Stimulated activated CD8-positive, alpha-beta memory T cell treated with anti-CD3 and anti-CD28 coated beads, Interleukin-7, amount 100 ng/mL, for 1 hour (primary cell): ENCODE data around the gene OGDHL.
"Not testable (repeated sequence)": the region's sequence is repeated elsewhere in the genome, so short reads cannot be mapped to it uniquely, and the experiment has no call there.

Experiments used
- DNase-seq, 2 donors: peaks; one replicate each; pipeline ENCODE4 v3.0.0-alpha.2; 2020; ENCODE audit warnings: low read depth in 2 of 2

OGDHL gene

GRCh38 chr10:49739426-49739825 is 22.7 kb downstream of the OGDHL start:
- DNase-seq, result no peak

GRCh38 chr10:49738616-49739360 is 23.3 kb downstream of the OGDHL start:
- DNase-seq, result no peak

GRCh38 chr10:49737474-49738201 is 24.5 kb downstream of the OGDHL start:
- no peak for DNase-seq

GRCh38 chr10:49736564-49737113 is 25.5 kb downstream of the OGDHL start:
- no peak for DNase-seq

GRCh38 chr10:49735848-49736563 is 26.1 kb downstream of the OGDHL start:
- no peak for DNase-seq

- DNase-seq, result no peak
Observed at GRCh38 chr10:49735161-49735560, 27.0 kb downstream of the OGDHL start.

GRCh38 chr10:49734676-49735075 is 27.4 kb downstream of the OGDHL start:
- DNase-seq, result no peak

- DNase-seq, result no peak
Observed at GRCh38 chr10:49733866-49734265, 28.3 kb downstream of the OGDHL start.

GRCh38 chr10:49726593-49726992 is 35.5 kb downstream of the OGDHL start:
- DNase-seq, result no peak

- not testable (repeated sequence) for DNase-seq
Observed at GRCh38 chr10:49715157-49715556, 47.0 kb downstream of the OGDHL start.

GRCh38 chr10:49713266-49713665 is 48.9 kb downstream of the OGDHL start:
- DNase-seq, result no peak

GRCh38 chr10:49711481-49711880 is 50.6 kb downstream of the OGDHL start:
- DNase-seq, result no peak

- no peak for DNase-seq
Observed at GRCh38 chr10:49710966-49711365, 51.2 kb downstream of the OGDHL start.

GRCh38 chr10:49709934-49710333 is 52.2 kb downstream of the OGDHL start:
- no peak for DNase-seq

- DNase-seq, result no peak
Observed at GRCh38 chr10:49707585-49707984, 54.5 kb downstream of the OGDHL start.

GRCh38 chr10:49700997-49701396 is 61.1 kb downstream of the OGDHL start:
- no peak for DNase-seq

GRCh38 chr10:49700211-49700610 is 61.9 kb downstream of the OGDHL start:
- DNase-seq, result no peak

GRCh38 chr10:49698679-49699078 is 63.4 kb downstream of the OGDHL start:
- DNase-seq, result no peak

- no peak for DNase-seq
Observed at GRCh38 chr10:49696311-49696710, 65.8 kb downstream of the OGDHL start.

GRCh38 chr10:49694466-49694865 is 67.7 kb downstream of the OGDHL start:
- DNase-seq, result no peak

GRCh38 chr10:49691588-49691987 is 70.5 kb downstream of the OGDHL start:
- no peak for DNase-seq

- no peak for DNase-seq
Observed at GRCh38 chr10:49690698-49691356, 71.3 kb downstream of the OGDHL start.
